ENCODE measurements around the gene RPP21.

Gene RPP21

DNA sequence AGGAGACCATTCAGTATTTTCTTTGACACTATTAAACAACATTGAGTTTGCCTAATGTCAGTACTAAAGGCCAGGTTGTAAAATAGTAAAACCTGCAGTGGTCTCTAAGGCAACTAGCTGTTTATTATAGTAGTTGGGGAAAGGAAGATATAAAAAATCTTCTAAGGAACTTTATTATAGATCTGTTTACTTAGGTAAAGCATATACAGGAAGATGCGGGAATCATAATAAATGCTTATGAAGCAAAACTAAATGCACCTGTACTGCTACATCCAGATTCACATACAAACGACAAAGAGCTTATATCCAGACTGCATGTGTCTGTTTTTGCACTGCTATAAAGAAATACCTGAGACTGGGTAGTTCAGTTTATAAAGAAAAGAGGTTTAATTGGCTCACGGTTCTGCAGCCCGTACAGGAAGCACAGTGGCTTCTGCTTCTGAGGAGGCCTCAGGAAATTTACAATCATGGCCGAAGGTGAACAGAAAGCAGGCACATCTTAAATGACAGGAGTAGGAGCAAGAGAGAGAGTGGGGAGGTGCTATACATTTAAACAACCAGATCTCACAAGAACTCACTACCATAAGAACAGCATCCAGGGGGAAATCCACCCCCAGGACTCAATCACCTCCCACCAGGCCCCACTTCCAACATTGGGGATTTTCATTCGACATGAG, 26.9 kb upstream of the RPP21 start:
- H2BK12ac ChIP-seq (ENCODE audit: low read length) = no peak overlapping the region
- no peak overlapping the region for H4K8ac ChIP-seq (ENCODE audit: low read depth, low read length)
- WGBS, 2 donors (ENCODE audit: extremely low coverage in 2 of 2, insufficient read length in 2 of 2, insufficient replicate concordance in 1 of 2) = no CpG with 5 or more reads among the region's 6 CpGs
- no peaks in the 10 kb centered on the region for H3K79me1 ChIP-seq (ENCODE audit: low read depth, low read length)
- H3K23ac ChIP-seq (ENCODE audit: low read depth, low read length, poor library complexity) = no peak overlapping the region
- no peak overlapping the region for H2BK120ac ChIP-seq (ENCODE audit: low read depth, low read length)
- DNase-seq (ENCODE audit: low spot score) = no peak
- H3K4ac ChIP-seq (ENCODE audit: low read length) = no peak overlapping the region
- no peak overlapping the region for H3K27ac ChIP-seq (replicated peaks; ENCODE audit: low read length)
- no peak overlapping the region for H3K4me3 ChIP-seq (ENCODE audit: low read length in 2 of 2)
- H3K36me3 ChIP-seq (replicated peaks in 1 of 2; ENCODE audit: control insufficient read depth in 2 of 2, insufficient read depth in 2 of 2, low read length in 2 of 2) = peaks cover 9 to 80% of the 10 kb centered on the region in 2 donors
- no peak overlapping the region for H2BK15ac ChIP-seq (ENCODE audit: low read length)
- H3K18ac ChIP-seq (ENCODE audit: low read length) = no peak overlapping the region
- H2AFZ ChIP-seq (ENCODE audit: low read length) = no peak overlapping the region
- H3K9ac ChIP-seq (ENCODE audit: low read depth, low read length, poor library complexity) = no peak overlapping the region
- H3K4me2 ChIP-seq (ENCODE audit: insufficient read depth, low read length, poor library complexity, severe bottlenecking) = no peak overlapping the region
- peaks cover 0 to 2% of the 10 kb centered on the region in 2 donors for H3K4me1 ChIP-seq (ENCODE audit: control insufficient read depth in 2 of 2, insufficient read depth in 1 of 2, low read depth in 1 of 2, low read length in 2 of 2)
- H4K91ac ChIP-seq (ENCODE audit: low read depth, low read length, poor library complexity) = no peak overlapping the region
- H2BK5ac ChIP-seq (ENCODE audit: low read length) = no peak overlapping the region
- H3K14ac ChIP-seq (ENCODE audit: low read length) = no peak overlapping the region
- H3K27me3 ChIP-seq (ENCODE audit: control insufficient read depth in 3 of 3, insufficient read depth in 3 of 3, low read depth in 1 of 3, low read length in 3 of 3) = no peaks in the 10 kb centered on the region
- no peak overlapping the region for H2AK5ac ChIP-seq (ENCODE audit: low read depth, low read length)
- H3K9me3 ChIP-seq (replicated peaks in 1 of 2; ENCODE audit: control insufficient read depth in 2 of 2, insufficient read depth in 1 of 2, low read depth in 1 of 2, low read length in 2 of 2) = no peaks in the 10 kb centered on the region

DNA sequence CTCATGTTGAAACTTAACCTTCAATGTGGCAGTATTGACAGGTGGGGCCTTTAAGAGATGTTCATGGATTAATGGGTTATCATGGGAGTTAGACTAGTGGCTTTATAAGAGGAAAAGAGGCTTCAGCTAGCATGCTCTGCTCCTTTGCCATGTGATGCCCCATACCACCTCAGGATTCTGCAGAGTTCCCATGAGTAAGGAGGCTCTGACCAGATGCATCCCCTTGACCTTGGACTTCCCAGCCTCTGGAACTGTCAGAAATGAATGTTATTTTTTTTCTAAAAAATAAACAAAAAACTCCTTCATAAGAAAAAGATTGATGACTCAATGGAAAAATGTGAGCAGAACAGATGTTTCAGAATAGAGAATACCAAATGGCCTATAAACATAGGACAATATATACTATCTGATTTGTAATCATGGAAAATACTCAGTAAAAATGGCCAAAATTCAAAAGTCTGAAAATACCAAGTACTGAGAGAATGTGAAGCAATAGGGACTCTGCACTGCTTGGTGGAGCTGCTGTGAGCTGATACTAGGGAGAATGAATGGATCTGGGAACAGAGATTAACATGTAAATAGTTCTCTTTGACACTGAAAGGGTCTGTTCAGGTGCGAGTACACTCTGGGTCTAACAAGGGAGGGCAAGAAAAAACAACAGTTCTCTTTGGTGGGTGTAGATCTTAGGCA, 25.7 kb upstream of the RPP21 start:
- no peak overlapping the region for H3K4me3 ChIP-seq (ENCODE audit: low read length in 2 of 2)
- peaks cover 3 to 72% of the 10 kb centered on the region in 2 donors for H3K36me3 ChIP-seq (replicated peaks in 1 of 2; ENCODE audit: control insufficient read depth in 2 of 2, insufficient read depth in 2 of 2, low read length in 2 of 2)
- H2AFZ ChIP-seq (ENCODE audit: low read length) = no peak overlapping the region
- no peak overlapping the region for H2BK5ac ChIP-seq (ENCODE audit: low read length)
- no peak overlapping the region for H2BK120ac ChIP-seq (ENCODE audit: low read depth, low read length)
- no peak overlapping the region for H2AK5ac ChIP-seq (ENCODE audit: low read depth, low read length)
- no peaks in the 10 kb centered on the region for H3K9me3 ChIP-seq (replicated peaks in 1 of 2; ENCODE audit: control insufficient read depth in 2 of 2, insufficient read depth in 1 of 2, low read depth in 1 of 2, low read length in 2 of 2)
- no peak overlapping the region for H3K18ac ChIP-seq (ENCODE audit: low read length)
- H3K27ac ChIP-seq (replicated peaks; ENCODE audit: low read length) = no peak overlapping the region
- H3K79me1 ChIP-seq (ENCODE audit: low read depth, low read length) = no peaks in the 10 kb centered on the region
- no peak overlapping the region for H3K9ac ChIP-seq (ENCODE audit: low read depth, low read length, poor library complexity)
- peaks cover 0 to 2% of the 10 kb centered on the region in 2 donors for H3K4me1 ChIP-seq (ENCODE audit: control insufficient read depth in 2 of 2, insufficient read depth in 1 of 2, low read depth in 1 of 2, low read length in 2 of 2)
- no peak overlapping the region for H3K4ac ChIP-seq (ENCODE audit: low read length)
- no peak overlapping the region for H2BK12ac ChIP-seq (ENCODE audit: low read length)
- no peak overlapping the region for H4K8ac ChIP-seq (ENCODE audit: low read depth, low read length)
- no peak for DNase-seq (ENCODE audit: low spot score)
- no peak overlapping the region for H3K23ac ChIP-seq (ENCODE audit: low read depth, low read length, poor library complexity)
- no peak overlapping the region for H3K4me2 ChIP-seq (ENCODE audit: insufficient read depth, low read length, poor library complexity, severe bottlenecking)
- H3K27me3 ChIP-seq (ENCODE audit: control insufficient read depth in 3 of 3, insufficient read depth in 3 of 3, low read depth in 1 of 3, low read length in 3 of 3) = no peaks in the 10 kb centered on the region
- no peak overlapping the region for H4K91ac ChIP-seq (ENCODE audit: low read depth, low read length, poor library complexity)
- H3K14ac ChIP-seq (ENCODE audit: low read length) = no peak overlapping the region
- no peak overlapping the region for H2BK15ac ChIP-seq (ENCODE audit: low read length)
- no CpG with 5 or more reads among the region's 1 CpG for WGBS, 2 donors (ENCODE audit: extremely low coverage in 2 of 2, insufficient read length in 2 of 2, insufficient replicate concordance in 1 of 2)

- DNase-seq (ENCODE audit: low spot score) = no peak
- Histone ChIP-seq H3K4me3 (ENCODE audit: low read length in 2 of 2) (no peak overlapping the region), H2BK120ac (ENCODE audit: low read depth, low read length) (no peak overlapping the region), H3K9me3 (replicated peaks in 1 of 2; ENCODE audit: control insufficient read depth in 2 of 2, insufficient read depth in 1 of 2, low read depth in 1 of 2, low read length in 2 of 2) (no peaks in the 10 kb centered on the region), H3K27me3 (ENCODE audit: control insufficient read depth in 3 of 3, insufficient read depth in 3 of 3, low read depth in 1 of 3, low read length in 3 of 3) (no peaks in the 10 kb centered on the region), H3K14ac (ENCODE audit: low read length) (no peak overlapping the region), H4K91ac (ENCODE audit: low read depth, low read length, poor library complexity) (no peak overlapping the region), H3K9ac (ENCODE audit: low read depth, low read length, poor library complexity) (no peak overlapping the region), H3K23ac (ENCODE audit: low read depth, low read length, poor library complexity) (no peak overlapping the region), H2BK15ac (ENCODE audit: low read length) (no peak overlapping the region), H2AK5ac (ENCODE audit: low read depth, low read length) (no peak overlapping the region), H2BK12ac (ENCODE audit: low read length) (no peak overlapping the region), H3K4ac (ENCODE audit: low read length) (no peak overlapping the region), H3K4me1 (ENCODE audit: control insufficient read depth in 2 of 2, insufficient read depth in 1 of 2, low read depth in 1 of 2, low read length in 2 of 2) (peaks cover 2 to 6% of the 10 kb centered on the region in 2 donors), H3K36me3 (replicated peaks in 1 of 2; ENCODE audit: control insufficient read depth in 2 of 2, insufficient read depth in 2 of 2, low read length in 2 of 2) (peaks cover 2 to 47% of the 10 kb centered on the region in 2 donors), H3K18ac (ENCODE audit: low read length) (no peak overlapping the region), H3K4me2 (ENCODE audit: insufficient read depth, low read length, poor library complexity, severe bottlenecking) (no peak overlapping the region), H2BK5ac (ENCODE audit: low read length) (no peak overlapping the region), H4K8ac (ENCODE audit: low read depth, low read length) (no peak overlapping the region), H3K27ac (replicated peaks; ENCODE audit: low read length) (no peak overlapping the region), H3K79me1 (ENCODE audit: low read depth, low read length) (peaks cover 1% of the 10 kb centered on the region), H2AFZ (ENCODE audit: low read length) (no peak overlapping the region)
- no CpG with 5 or more reads among the region's 6 CpGs for WGBS, 2 donors (ENCODE audit: extremely low coverage in 2 of 2, insufficient read length in 2 of 2, insufficient replicate concordance in 1 of 2)
Measured at GRCh38 chr6:30321692-30322388, 23.1 kb upstream of the RPP21 start.

Data from neuronal stem cell (in vitro differentiated cells).